Activated CD8-positive, alpha-beta T cell treated with anti-CD3 and anti-CD28 coated beads, Interleukin-2, amount 10 ng/mL, durations not matched to agents 7 days and 5 days (primary cell): Measurements from ENCODE around the gene SLC4A2. TPM values are rescaled to one million over a fixed set of nuclear protein-coding genes. Genes with fewer than 3 reads are reported as not detected.

Experiments
- ATAC-seq: fragments of 150-1000 bp; cut with Tn5 transposase; one replicate; pipeline ENCODE4 v1.10.0; 2021; ENCODE audit warnings: moderate library complexity
- CTCF ChIA-PET: fragments of 350-600 bp; sonication (Branson Sonifier 250); formaldehyde crosslinking; loops from one replicate; lab custom pipeline; 2021; ENCODE audit warnings: antibody characterized with exemption; lab: Charles Lee
- POLR2A ChIA-PET: fragments of 350-600 bp; sonication (Branson Sonifier 250); formaldehyde crosslinking; loops from one replicate; lab custom pipeline; 2021; ENCODE audit warnings: antibody characterized with exemption; lab: Charles Lee
- DNase-seq: peaks from one replicate; pipeline ENCODE4 v3.0.0-alpha.2; 2020
- H3K27ac Mint-ChIP-seq: one replicate; pipeline ENCODE4 v1.8.0; 2021; ENCODE audit warnings: mild to moderate bottlenecking, mixed read lengths
- H3K27me3 Mint-ChIP-seq: one replicate; pipeline ENCODE4 v1.8.0; 2021; ENCODE audit warnings: low read depth, mixed read lengths
- H3K36me3 Mint-ChIP-seq: one replicate; pipeline ENCODE4 v1.8.0; 2021; ENCODE audit warnings: low read depth, mixed read lengths
- H3K4me1 Mint-ChIP-seq: one replicate; pipeline ENCODE4 v1.8.0; 2021; ENCODE audit warnings: low read depth, mixed read lengths
- H3K4me3 Mint-ChIP-seq: one replicate; pipeline ENCODE4 v1.8.0; 2021; ENCODE audit warnings: mild to moderate bottlenecking, mixed read lengths
- H3K9me3 Mint-ChIP-seq: one replicate; pipeline ENCODE4 v1.8.0; 2022; ENCODE audit warnings: mixed read lengths; ENCODE audit not compliant: insufficient read depth
- total RNA-seq, 2 experiments: library from RNA; stranded (reverse); gene quantifications; one replicate each; pipeline ENCODE4 v1.2.3, GENCODE V29; 2021

SLC4A2 gene
- total RNA-seq, 2 experiments from 2014 or later, result 107 to 112 TPM

- Mint-ChIP-seq H3K36me3 (peaks cover 6% of the 10 kb centered on the region), H3K9me3 (no peaks in the 10 kb centered on the region), H3K4me3 (peak within 1 kb of the TSS; percentile 80), H3K27ac (peak within 1 kb of the TSS; percentile 82), H3K27me3 (peaks cover 30% of the 10 kb centered on the region), H3K4me1 (peaks cover 48% of the 10 kb centered on the region)
- ChIA-PET POLR2A (no interaction called here), CTCF (interaction anchor here (1.2 to 1.4 kb wide), 3 partner anchors 25 to 100 kb away, joined by 4 to 10 read pairs (median 4); partner anchors contain the start of gene ABCB8)
- peak; percentile 54 for DNase-seq
- peak; percentile 25 for ATAC-seq
Measured at GRCh38 chr7:151085691-151086620, 26.6 kb downstream of the SLC4A2 start, which contains the start of gene AGAP3. TSS of gene AGAP3 (plus strand) at chr7:151086475. CDS start at chr7:151086742, 267 bp downstream.

- ChIA-PET CTCF (no interaction called here), POLR2A (no interaction called here)
- peak overlapping the region; percentile 80 for H3K4me3 Mint-ChIP-seq
- H3K27ac Mint-ChIP-seq, result peak overlapping the region; percentile 82
- H3K27me3 Mint-ChIP-seq, result peaks cover 30% of the 10 kb centered on the region
- ATAC-seq (no peak), DNase-seq (peak; percentile 45)
- H3K9me3 Mint-ChIP-seq, result no peaks in the 10 kb centered on the region
- peaks cover 43% of the 10 kb centered on the region for H3K4me1 Mint-ChIP-seq
- peaks cover 6% of the 10 kb centered on the region for H3K36me3 Mint-ChIP-seq
Measured at GRCh38 chr7:151086802-151087244, 27.4 kb downstream of the SLC4A2 start.

GRCh38 chr7:151087245-151088018, 28.0 kb downstream of the SLC4A2 start:
- Mint-ChIP-seq H3K4me1 (peaks cover 37% of the 10 kb centered on the region), H3K9me3 (no peaks in the 10 kb centered on the region), H3K27me3 (peaks cover 30% of the 10 kb centered on the region), H3K4me3 (peak overlapping the region; percentile 80), H3K27ac (no peak overlapping the region), H3K36me3 (peaks cover 4% of the 10 kb centered on the region)
- POLR2A ChIA-PET, result interaction anchor here (0.8 kb wide), 1 partner anchor 28 kb away, joined by 3 read pairs; no protein-coding TSS in a partner anchor
- CTCF ChIA-PET, result interaction anchor here (1.2 to 1.5 kb wide), 3 partner anchors 18 to 36 kb away, joined by 3 to 8 read pairs (median 4); no protein-coding TSS in a partner anchor
- ATAC-seq (peak; percentile 9), DNase-seq (peak; percentile 30)

- H3K4me3 Mint-ChIP-seq, result peak overlapping the region; percentile 31
- ChIA-PET POLR2A (interaction anchor here (0.8 kb wide), 1 partner anchor 27 kb away, joined by 3 read pairs; no protein-coding TSS in a partner anchor), CTCF (interaction anchor here (0.9 to 1.5 kb wide), 4 partner anchors 17 to 190 kb away, joined by 3 to 8 read pairs (median 4); no protein-coding TSS in a partner anchor)
- peaks cover 33% of the 10 kb centered on the region for H3K4me1 Mint-ChIP-seq
- ATAC-seq, result no peak
- no peaks in the 10 kb centered on the region for H3K36me3 Mint-ChIP-seq
- H3K9me3 Mint-ChIP-seq, result no peaks in the 10 kb centered on the region
- no peak overlapping the region for H3K27ac Mint-ChIP-seq
- peaks cover 30% of the 10 kb centered on the region for H3K27me3 Mint-ChIP-seq
- DNase-seq, result no peak
Measured at GRCh38 chr7:151088019-151088855, 28.8 kb downstream of the SLC4A2 start.

GRCh38 chr7:151088856-151089699, 29.7 kb downstream of the SLC4A2 start:
- Mint-ChIP-seq H3K4me3 (peak overlapping the region; percentile 1), H3K27me3 (peaks cover 30% of the 10 kb centered on the region), H3K27ac (no peak overlapping the region), H3K4me1 (peaks cover 28% of the 10 kb centered on the region), H3K36me3 (no peaks in the 10 kb centered on the region), H3K9me3 (no peaks in the 10 kb centered on the region)
- ATAC-seq, result no peak
- DNase-seq, result no peak
- ChIA-PET CTCF (interaction anchor here (0.9 to 1.3 kb wide), 3 partner anchors 16 to 191 kb away, joined by 3 to 4 read pairs (median 4); no protein-coding TSS in a partner anchor), POLR2A (interaction anchor here (1.0 kb wide), 1 partner anchor 31 kb away, joined by 3 read pairs; no protein-coding TSS in a partner anchor)

- peaks cover 25% of the 10 kb centered on the region for H3K27me3 Mint-ChIP-seq
- ATAC-seq (no peak), DNase-seq (no peak)
- no peaks in the 10 kb centered on the region for H3K36me3 Mint-ChIP-seq
- CTCF ChIA-PET, result interaction anchor here (1.0 to 1.2 kb wide), 2 partner anchors 20 to 31 kb away, joined by 3 read pairs; no protein-coding TSS in a partner anchor
- no peak overlapping the region for H3K27ac Mint-ChIP-seq
- no peaks in the 10 kb centered on the region for H3K9me3 Mint-ChIP-seq
- H3K4me1 Mint-ChIP-seq, result peaks cover 24% of the 10 kb centered on the region
- POLR2A ChIA-PET, result interaction anchor here (1.0 kb wide), 1 partner anchor 32 kb away, joined by 3 read pairs; no protein-coding TSS in a partner anchor
- no peak overlapping the region for H3K4me3 Mint-ChIP-seq
Measured at GRCh38 chr7:151089893-151090730, 30.7 kb downstream of the SLC4A2 start.

- POLR2A ChIA-PET, result no interaction called here
- no peak overlapping the region for H3K27ac Mint-ChIP-seq
- DNase-seq (no peak), ATAC-seq (no peak)
- no peak overlapping the region for H3K4me3 Mint-ChIP-seq
- H3K36me3 Mint-ChIP-seq, result no peaks in the 10 kb centered on the region
- CTCF ChIA-PET, result interaction anchor here (1.0 to 1.2 kb wide), 2 partner anchors 19 to 32 kb away, joined by 3 read pairs; no protein-coding TSS in a partner anchor
- peaks cover 15% of the 10 kb centered on the region for H3K4me1 Mint-ChIP-seq
- no peaks in the 10 kb centered on the region for H3K9me3 Mint-ChIP-seq
- peaks cover 16% of the 10 kb centered on the region for H3K27me3 Mint-ChIP-seq
Measured at GRCh38 chr7:151091003-151091402, 31.6 kb downstream of the SLC4A2 start.

- ATAC-seq, result no peak
- DNase-seq, result peak; percentile 41
- Mint-ChIP-seq H3K4me3 (no peak overlapping the region), H3K4me1 (peaks cover 14% of the 10 kb centered on the region), H3K36me3 (no peaks in the 10 kb centered on the region), H3K9me3 (no peaks in the 10 kb centered on the region), H3K27me3 (peaks cover 16% of the 10 kb centered on the region), H3K27ac (no peak overlapping the region)
- POLR2A ChIA-PET, result no interaction called here
- CTCF ChIA-PET, result interaction anchor here (0.5 kb wide), 1 partner anchor 213 kb away, joined by 3 read pairs; no protein-coding TSS in a partner anchor
Measured at GRCh38 chr7:151091431-151091830, 32.0 kb downstream of the SLC4A2 start.

- Mint-ChIP-seq H3K9me3 (no peaks in the 10 kb centered on the region), H3K27me3 (peaks cover 14% of the 10 kb centered on the region), H3K36me3 (no peaks in the 10 kb centered on the region), H3K27ac (no peak overlapping the region), H3K4me1 (peaks cover 13% of the 10 kb centered on the region), H3K4me3 (no peak overlapping the region)
- CTCF ChIA-PET, result interaction anchor here (0.5 to 1.0 kb wide), 2 partner anchors 20 to 214 kb away, joined by 3 read pairs; no protein-coding TSS in a partner anchor
- no peak for ATAC-seq
- POLR2A ChIA-PET, result no interaction called here
- no peak for DNase-seq
Measured at GRCh38 chr7:151091988-151092387, 32.6 kb downstream of the SLC4A2 start.
